Esophagus (tissue), 2 donors: ENCODE results near the gene SIRPB1. TPM values are rescaled to one million over a fixed set of nuclear protein-coding genes. Genes with fewer than 3 reads are reported as not detected.

ENCODE experiments used
- H3K27ac ChIP-seq, 2 donors: one replicate each; pipeline ENCODE4 v1.5.1; 2013; ENCODE audit warnings: low read depth in 2 of 2, mild to moderate bottlenecking in 2 of 2, inconsistent platforms in 1 of 2, low read length in 1 of 2, moderate library complexity in 1 of 2
- H3K27me3 ChIP-seq, 2 donors: one replicate each; pipeline ENCODE4 v1.6.1; 2013; ENCODE audit warnings: low read length in 2 of 2, control low read depth in 1 of 2, mild to moderate bottlenecking in 1 of 2; ENCODE audit not compliant: insufficient read depth in 2 of 2, control insufficient read depth in 1 of 2
- H3K36me3 ChIP-seq, 2 donors: one replicate each; pipeline ENCODE4 v1.6.1; 2013; ENCODE audit warnings: low read length in 1 of 2; ENCODE audit not compliant: control insufficient read depth in 2 of 2, insufficient read depth in 2 of 2
- H3K4me1 ChIP-seq, 2 donors: one replicate each; pipeline ENCODE4 v1.6.1; 2013; ENCODE audit warnings: low read length in 1 of 2; ENCODE audit not compliant: control insufficient read depth in 2 of 2, insufficient read depth in 2 of 2
- H3K4me3 ChIP-seq, 2 donors: one replicate each; pipeline ENCODE4 v1.5.1; 2013; ENCODE audit warnings: low read length in 2 of 2, mild to moderate bottlenecking in 2 of 2, low read depth in 1 of 2, moderate library complexity in 1 of 2
- H3K9me3 ChIP-seq, 2 donors: one replicate each; pipeline ENCODE4 v1.6.1; 2013; ENCODE audit warnings: mild to moderate bottlenecking in 2 of 2, low read depth in 1 of 2, low read length in 1 of 2, moderate library complexity in 1 of 2; ENCODE audit not compliant: control insufficient read depth in 2 of 2, insufficient read depth in 1 of 2
- WGBS, 2 donors: extraction: QIAGEN DNeasy Blood & Tissue Kit; methylation state at CpG; one replicate each; pipeline ENCODE4 v1.1.7; 2013; 5-methylcytosine and 5-hydroxymethylcytosine counted together
- polyA plus RNA-seq, 2 donors: library from polyadenylated mRNA; stranded (reverse); fragments of 200-250 nt; gene quantifications; one replicate each; pipeline ENCODE4 v1.2.3, GENCODE V29; 2013
- donor health status: healthy with polysubstance abuse.
- donor health status: Bipolar disorder and iron deficiency.

The SIRPB1 gene
- polyA plus RNA-seq, 2 donors = 0.33 TPM

DNA sequence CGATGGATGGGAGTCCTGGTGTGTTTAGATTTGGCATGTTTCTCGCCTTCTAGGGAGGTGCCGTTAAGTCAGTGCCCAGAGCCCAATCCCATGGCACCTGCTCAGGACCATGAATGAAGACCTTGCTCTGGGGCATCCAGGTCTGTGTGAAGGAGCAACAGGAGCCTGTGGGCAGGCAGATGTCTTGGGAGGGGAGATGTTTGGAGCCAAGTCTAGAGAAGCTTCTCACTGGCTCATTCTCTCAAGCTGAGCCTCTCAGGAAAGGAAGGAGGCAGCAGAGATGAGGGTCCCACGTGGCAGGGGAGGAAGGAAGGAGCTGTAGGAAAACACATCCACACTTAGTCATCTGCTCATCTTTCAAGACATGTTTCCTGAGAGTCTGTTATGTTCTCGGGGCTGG is 9.5 kb upstream of the SIRPB1 start:
- Histone ChIP-seq H3K9me3 (peaks cover 0 to 2% of the 10 kb centered on the region in 2 donors), H3K27me3 (no peaks in the 10 kb centered on the region), H3K4me1 (no peaks in the 10 kb centered on the region), H3K27ac (no peak overlapping the region), H3K36me3 (no peaks in the 10 kb centered on the region), H3K4me3 (no peak overlapping the region)
- 78 to 81% methylated on average over 5 of the region's 5 CpGs for WGBS, 2 donors

DNA sequence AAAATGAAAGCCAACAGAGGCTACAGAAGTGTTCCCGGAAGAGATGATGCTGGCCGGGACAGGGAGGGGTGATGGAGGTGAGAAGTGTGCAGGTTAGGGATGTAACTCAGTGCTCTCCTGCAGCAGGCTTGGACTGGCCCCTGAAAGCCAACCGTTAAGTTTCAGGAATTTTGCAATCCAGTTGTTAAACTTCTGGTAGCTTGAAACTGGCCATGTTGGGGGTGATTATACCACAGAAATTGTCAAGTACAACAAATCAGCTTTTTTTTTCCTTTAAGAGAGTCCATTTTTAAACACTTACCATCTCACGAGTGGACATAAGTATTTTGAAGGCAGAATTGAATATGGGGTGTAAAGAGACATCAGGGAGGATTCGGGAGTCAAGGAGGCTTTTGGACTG is 8.8 kb upstream of the SIRPB1 start:
- H3K4me3 ChIP-seq = no peak overlapping the region
- WGBS, 2 donors = 76 to 83% methylated on average over 5 of the region's 5 CpGs
- H3K27ac ChIP-seq = no peak overlapping the region
- no peaks in the 10 kb centered on the region for H3K36me3 ChIP-seq
- peaks cover 0 to 2% of the 10 kb centered on the region in 2 donors for H3K9me3 ChIP-seq
- H3K4me1 ChIP-seq = no peaks in the 10 kb centered on the region
- no peaks in the 10 kb centered on the region for H3K27me3 ChIP-seq

DNA sequence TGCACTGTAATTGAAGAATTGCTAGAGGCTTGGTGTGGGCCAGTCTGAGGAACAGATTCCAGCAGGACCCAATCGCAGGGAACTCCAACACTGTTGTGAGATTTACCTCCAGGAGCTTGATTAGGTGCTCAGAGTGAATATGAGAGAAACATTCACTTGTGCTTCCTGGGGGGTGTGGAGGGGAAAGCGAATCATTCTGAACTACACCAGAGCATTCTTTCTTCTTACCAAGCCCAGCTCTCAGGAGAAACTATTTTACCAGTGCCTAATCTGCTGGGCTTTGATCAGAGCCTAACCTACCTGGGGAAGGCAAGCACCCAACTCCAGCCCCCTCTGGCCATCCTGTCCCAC is 7.4 kb upstream of the SIRPB1 start:
- H3K27ac ChIP-seq = no peak overlapping the region
- no peaks in the 10 kb centered on the region for H3K36me3 ChIP-seq
- H3K4me1 ChIP-seq = no peaks in the 10 kb centered on the region
- no peak overlapping the region for H3K4me3 ChIP-seq
- H3K27me3 ChIP-seq = no peaks in the 10 kb centered on the region
- peaks cover 0 to 2% of the 10 kb centered on the region in 2 donors for H3K9me3 ChIP-seq
- WGBS, 2 donors = 81 to 88% methylated on average over 2 of the region's 2 CpGs

DNA sequence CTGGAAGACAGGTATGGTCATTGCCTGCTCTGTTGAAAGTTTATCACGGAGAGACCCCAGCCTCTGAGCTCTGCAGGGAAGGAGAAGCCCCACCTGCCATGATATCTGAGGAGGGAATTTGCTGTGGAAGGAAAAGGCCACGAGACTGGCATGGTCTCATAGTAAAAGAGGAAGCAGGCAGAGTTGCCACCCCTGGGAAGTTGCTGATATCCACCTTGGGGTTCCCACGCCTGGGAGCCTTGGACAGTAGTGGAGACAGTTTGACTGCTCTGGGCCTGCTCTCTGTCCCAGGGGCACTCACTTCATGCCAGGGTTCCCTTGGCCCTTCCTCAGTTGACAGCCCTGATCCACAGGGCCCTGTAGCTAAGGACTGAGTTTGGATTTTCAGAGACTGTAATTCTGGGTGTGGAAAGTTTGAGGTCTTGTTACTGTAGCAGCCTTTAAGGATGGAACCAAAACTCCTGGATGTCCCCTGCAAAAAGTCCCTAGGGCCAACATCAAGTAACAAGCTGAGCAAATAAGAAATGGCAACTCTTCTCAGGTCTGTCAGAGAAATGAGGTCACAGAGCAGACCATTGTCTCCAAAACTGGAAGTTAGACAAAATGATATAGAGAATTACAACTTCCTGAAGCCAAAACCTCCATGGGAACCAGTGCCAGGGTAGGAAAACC is 6.9 kb upstream of the SIRPB1 start:
- no peak overlapping the region for H3K27ac ChIP-seq
- no peaks in the 10 kb centered on the region for H3K4me1 ChIP-seq
- H3K36me3 ChIP-seq = no peaks in the 10 kb centered on the region
- peaks cover 0 to 2% of the 10 kb centered on the region in 2 donors for H3K9me3 ChIP-seq
- no peaks in the 10 kb centered on the region for H3K27me3 ChIP-seq
- 60 to 80% methylated on average over 3 of the region's 3 CpGs for WGBS, 2 donors
- no peak overlapping the region for H3K4me3 ChIP-seq

DNA sequence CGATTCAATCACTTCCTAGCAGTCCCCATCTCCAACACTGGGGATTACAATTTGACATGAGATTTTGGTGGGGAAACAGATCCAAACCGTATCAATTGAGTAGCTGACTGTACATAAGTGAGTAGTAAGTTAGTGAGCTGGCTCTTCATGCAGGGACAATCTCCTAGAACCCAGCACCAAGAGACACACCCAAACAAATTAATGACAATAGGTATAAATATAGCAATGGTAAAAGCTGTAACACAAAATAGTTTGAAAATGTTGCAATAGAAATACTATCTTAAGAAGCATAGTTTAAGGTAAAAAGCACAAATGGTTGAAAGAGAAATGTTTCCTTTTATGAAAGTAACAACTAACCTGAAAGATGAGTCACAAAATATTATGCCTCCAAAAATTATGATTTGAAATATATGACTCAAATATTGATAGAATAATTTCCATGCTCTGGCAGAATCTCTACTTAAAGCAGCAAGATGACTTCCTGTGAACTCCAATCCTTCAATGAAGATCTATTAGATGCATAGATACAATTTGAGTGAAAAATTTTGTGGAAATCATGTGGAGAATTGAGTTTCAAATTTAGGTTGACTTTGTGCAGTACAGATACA is 5.4 kb upstream of the SIRPB1 start:
- no peaks in the 10 kb centered on the region for H3K36me3 ChIP-seq
- no peak overlapping the region for H3K27ac ChIP-seq
- no peaks in the 10 kb centered on the region for H3K27me3 ChIP-seq
- H3K9me3 ChIP-seq = peaks cover 0 to 2% of the 10 kb centered on the region in 2 donors
- H3K4me1 ChIP-seq = no peaks in the 10 kb centered on the region
- 60 to 66% methylated on average over 2 of the region's 2 CpGs for WGBS, 2 donors
- no peak overlapping the region for H3K4me3 ChIP-seq

DNA sequence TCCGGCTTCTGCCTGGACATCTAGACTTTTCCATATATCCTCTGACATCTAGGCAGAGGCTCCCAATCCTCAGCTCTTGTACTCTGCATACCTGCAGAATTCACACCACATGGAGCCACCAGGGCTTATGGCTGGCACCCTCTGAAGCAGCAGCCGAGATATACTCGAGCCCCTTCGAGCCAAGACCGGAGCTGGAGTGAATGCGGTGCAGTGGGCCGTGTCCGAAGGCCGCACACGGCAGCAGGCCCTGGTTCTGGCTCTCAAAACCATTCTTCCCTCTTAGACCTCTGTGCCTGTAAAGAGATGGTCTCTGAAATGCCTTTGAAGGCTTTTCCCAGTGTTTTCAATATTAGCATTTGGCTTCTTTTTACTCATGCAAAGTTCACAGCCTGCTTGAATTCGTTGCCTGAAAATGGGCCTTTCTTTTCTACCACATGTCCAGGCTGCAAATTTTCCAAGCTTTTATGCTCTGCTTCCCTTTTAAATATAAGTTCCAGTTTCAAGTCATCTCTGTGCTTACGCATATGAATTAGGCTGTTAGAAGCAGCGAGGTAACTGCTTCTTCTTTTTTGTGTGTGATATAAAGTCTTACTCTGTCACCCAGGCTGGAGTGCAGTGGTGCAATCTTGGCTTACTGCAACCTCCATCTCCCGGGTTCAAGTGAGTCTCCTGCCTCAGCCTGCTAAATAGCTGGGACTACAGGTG is 3.8 kb upstream of the SIRPB1 start:
- Histone ChIP-seq H3K27ac (no peak overlapping the region), H3K36me3 (no peaks in the 10 kb centered on the region), H3K4me1 (no peaks in the 10 kb centered on the region), H3K27me3 (no peaks in the 10 kb centered on the region), H3K4me3 (no peak overlapping the region), H3K9me3 (peaks cover 0 to 3% of the 10 kb centered on the region in 2 donors)
- 85 to 90% methylated on average over 14 of the region's 14 CpGs for WGBS, 2 donors

DNA sequence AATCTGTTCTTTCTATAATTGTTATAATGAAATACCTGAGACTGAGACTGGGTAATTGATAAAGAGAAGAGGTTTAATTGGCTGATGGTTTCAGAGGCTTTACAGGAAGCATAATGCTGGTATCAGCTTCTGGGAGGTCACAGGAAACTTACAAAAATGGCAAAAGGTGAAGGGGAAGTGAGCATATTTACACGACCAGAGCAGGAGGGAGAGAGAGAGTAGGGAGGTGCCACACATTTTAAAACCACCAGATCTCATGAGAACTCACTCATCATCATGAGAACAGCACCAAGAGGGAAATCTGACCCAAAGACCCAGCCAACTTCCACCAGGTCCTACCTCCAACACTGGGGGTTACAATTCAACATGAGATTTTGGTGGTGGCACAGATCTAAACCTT is 2.6 kb upstream of the SIRPB1 start:
- Histone ChIP-seq H3K27me3 (no peaks in the 10 kb centered on the region), H3K9me3 (peaks cover 0 to 3% of the 10 kb centered on the region in 2 donors), H3K27ac (no peak overlapping the region), H3K4me3 (no peak overlapping the region), H3K4me1 (no peaks in the 10 kb centered on the region), H3K36me3 (no peaks in the 10 kb centered on the region)
- 13 to 20% methylated on average over 1 of the region's 1 CpG for WGBS, 2 donors

DNA sequence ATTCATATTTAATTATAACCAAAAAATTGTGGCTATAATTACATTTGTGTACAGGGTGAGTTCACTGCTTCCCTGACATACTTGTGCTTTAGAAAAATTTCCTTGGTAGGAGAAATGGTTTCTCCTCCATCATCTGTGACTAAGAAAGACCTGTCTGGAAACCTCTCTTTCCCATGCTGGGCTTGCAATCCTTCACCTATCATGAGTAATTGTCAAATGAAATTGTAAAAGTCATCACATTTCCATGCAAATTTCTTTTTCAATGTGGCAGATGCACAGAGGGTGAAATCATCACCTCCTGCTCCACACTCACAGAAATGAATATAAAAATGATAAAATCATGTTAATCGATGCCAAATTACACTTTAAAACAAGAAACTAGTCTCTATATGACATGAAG is 1.5 kb upstream of the SIRPB1 start:
- no peak overlapping the region for H3K4me3 ChIP-seq
- H3K9me3 ChIP-seq = peaks cover 0 to 3% of the 10 kb centered on the region in 2 donors
- H3K36me3 ChIP-seq = no peaks in the 10 kb centered on the region
- H3K27me3 ChIP-seq = no peaks in the 10 kb centered on the region
- WGBS, 2 donors = 79 to 83% methylated on average over 1 of the region's 1 CpG
- H3K4me1 ChIP-seq = no peaks in the 10 kb centered on the region
- no peak overlapping the region for H3K27ac ChIP-seq

DNA sequence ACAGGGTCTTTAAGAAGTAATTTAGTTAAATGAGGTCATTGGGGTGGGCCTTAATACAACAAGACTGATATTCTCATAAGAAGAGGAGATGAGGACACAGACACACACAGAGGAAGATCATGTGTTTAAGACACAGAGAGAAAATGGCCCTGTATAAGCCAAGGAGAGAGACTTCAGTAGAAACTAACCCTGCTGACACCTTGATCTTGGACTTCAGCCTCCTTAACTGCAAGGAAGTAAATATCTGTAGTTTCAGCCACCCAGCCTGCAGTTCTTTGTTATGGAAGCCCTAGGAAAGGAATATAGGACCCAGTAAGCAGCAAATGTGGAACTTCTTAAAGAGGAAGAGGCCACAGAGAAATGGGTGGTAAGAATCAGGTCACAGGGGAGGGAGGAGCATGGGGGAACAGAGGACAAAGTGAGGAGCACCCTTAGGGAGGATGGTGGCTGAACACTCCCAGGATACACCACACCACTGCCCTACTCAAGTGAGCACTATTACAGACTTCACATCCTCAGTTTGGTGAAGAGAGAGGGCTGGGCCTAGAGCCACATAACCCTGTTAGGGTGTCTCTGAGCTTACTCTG is 762 bp downstream of the SIRPB1 start:
- no peak overlapping the region for H3K27ac ChIP-seq

More for the DNA sequence above, 762 bp downstream of the SIRPB1 start:
- Histone ChIP-seq H3K36me3 (no peaks in the 10 kb centered on the region), H3K4me3 (no peak overlapping the region), H3K4me1 (no peaks in the 10 kb centered on the region), H3K9me3 (peaks cover 0 to 3% of the 10 kb centered on the region in 2 donors), H3K27me3 (no peaks in the 10 kb centered on the region)
